GM13976 (cell line): ENCODE data around the gene ADGRG6.

Experiments used
- DNase-seq: peaks from one replicate; pipeline ENCODE4 v3.0.0; 2012; ENCODE audit warnings: low spot score
- in situ Hi-C: fragments of 300-500 bp; cut with MboI; formaldehyde crosslinking; loops from one replicate; pipeline ENCODE4 v1.12.0; 2022; ENCODE audit warnings: low sequenced_read_pairs, mixed read lengths, inconsistent platforms; ENCODE audit not compliant: unreplicated experiment
- TF ChIP-seq, protein P1 (sequence below): IDR thresholded peaks from 2 replicates; pipeline ENCODE4 v1.5.1; 2012; ENCODE audit warnings: borderline replicate concordance, mild to moderate bottlenecking; ENCODE audit not compliant: insufficient read depth; ENCODE audit errors: extremely low read depth, missing control alignments, control extremely low read depth

Gene ADGRG6

GRCh38 chr6:142412241-142412640 lies 110.4 kb downstream of the ADGRG6 start:
- TF ChIP-seq, protein P1, sequence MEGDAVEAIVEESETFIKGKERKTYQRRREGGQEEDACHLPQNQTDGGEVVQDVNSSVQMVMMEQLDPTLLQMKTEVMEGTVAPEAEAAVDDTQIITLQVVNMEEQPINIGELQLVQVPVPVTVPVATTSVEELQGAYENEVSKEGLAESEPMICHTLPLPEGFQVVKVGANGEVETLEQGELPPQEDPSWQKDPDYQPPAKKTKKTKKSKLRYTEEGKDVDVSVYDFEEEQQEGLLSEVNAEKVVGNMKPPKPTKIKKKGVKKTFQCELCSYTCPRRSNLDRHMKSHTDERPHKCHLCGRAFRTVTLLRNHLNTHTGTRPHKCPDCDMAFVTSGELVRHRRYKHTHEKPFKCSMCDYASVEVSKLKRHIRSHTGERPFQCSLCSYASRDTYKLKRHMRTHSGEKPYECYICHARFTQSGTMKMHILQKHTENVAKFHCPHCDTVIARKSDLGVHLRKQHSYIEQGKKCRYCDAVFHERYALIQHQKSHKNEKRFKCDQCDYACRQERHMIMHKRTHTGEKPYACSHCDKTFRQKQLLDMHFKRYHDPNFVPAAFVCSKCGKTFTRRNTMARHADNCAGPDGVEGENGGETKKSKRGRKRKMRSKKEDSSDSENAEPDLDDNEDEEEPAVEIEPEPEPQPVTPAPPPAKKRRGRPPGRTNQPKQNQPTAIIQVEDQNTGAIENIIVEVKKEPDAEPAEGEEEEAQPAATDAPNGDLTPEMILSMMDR, result no peak
- in situ Hi-C loops, result no loop called here
- DNase-seq, result no peak

DNA sequence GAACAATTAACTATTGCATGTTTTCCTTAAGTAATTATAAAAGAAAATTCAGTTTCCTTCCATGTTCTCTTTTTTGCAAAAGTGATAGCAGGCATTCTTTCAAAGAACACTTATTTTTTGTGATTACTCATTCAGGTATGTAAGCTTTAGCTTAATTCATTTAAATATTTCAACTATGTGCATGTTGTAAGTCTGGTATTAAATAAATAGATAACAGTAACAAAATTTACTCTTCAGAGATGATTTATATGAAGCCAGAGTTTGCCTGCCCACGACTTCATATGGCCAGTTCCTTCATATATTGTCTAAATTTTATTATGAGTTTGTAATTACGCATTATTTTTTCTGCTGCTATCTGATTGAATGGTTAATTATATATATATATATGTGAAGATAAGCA lies 110.9 kb downstream of the ADGRG6 start:
- TF ChIP-seq, protein P1, result no peak
- DNase-seq, result no peak
- in situ Hi-C loops, result no loop called here

GRCh38 chr6:142413111-142413510 lies 111.3 kb downstream of the ADGRG6 start:
- no peak for DNase-seq

GRCh38 chr6:142414462-142415250 lies 112.8 kb downstream of the ADGRG6 start:
- TF ChIP-seq, protein P1, result no peak
- in situ Hi-C loops, result no loop called here
- no peak for DNase-seq

More at GRCh38 chr6:142413111-142413510, 111.3 kb downstream of the ADGRG6 start:
- TF ChIP-seq, protein P1, result no peak
- in situ Hi-C loops, result no loop called here

GRCh38 chr6:142416179-142416578 lies 114.4 kb downstream of the ADGRG6 start:
- in situ Hi-C loops, result no loop called here
- TF ChIP-seq, protein P1, result no peak
- no peak for DNase-seq

- no peak for DNase-seq
- TF ChIP-seq, protein P1, result no peak
- in situ Hi-C loops, result no loop called here
Observed at GRCh38 chr6:142416686-142417085, 114.9 kb downstream of the ADGRG6 start.
